Lower leg skin (tissue), 3 donors: ENCODE data around the gene SCN3A.

Experiments used
- CTCF ChIP-seq, 3 donors: fragments of 450-650 bp; IDR thresholded peaks; one replicate each; pipeline ENCODE4 v1.5.1; 2016; ENCODE audit warnings: antibody characterized with exemption in 3 of 3, mild to moderate bottlenecking in 3 of 3, moderate library complexity in 2 of 3
- POLR2A ChIP-seq, 2 donors: fragments of 450-650 bp; IDR thresholded peaks; one replicate each; pipeline ENCODE4 v1.6.1; 2016 to 2017; ENCODE audit warnings: antibody characterized with exemption in 2 of 2, mild to moderate bottlenecking in 1 of 2, moderate library complexity in 1 of 2

- TF ChIP-seq POLR2A (IDR thresholded peaks at IDR 0.05) (no peak), CTCF (IDR thresholded peaks at IDR 0.05) (no peak)
These were observed 124.9 kb downstream of the SCN3A start for GRCh38 chr2:165078913-165079312.
